Testis (tissue), 2 donors: Measurements from ENCODE around the gene TIAM1.

ENCODE experiments used
- CTCF ChIP-seq, 3 experiments: fragments of 450-650 bp in 2 of 3; fragments of 200-600 bp in 1 of 3; sonication (generic) in 1 of 3; IDR thresholded peaks; one replicate each; pipeline ENCODE4 v1.5.1; 2016 to 2019; ENCODE audit warnings: antibody characterized with exemption in 3 of 3, mild to moderate bottlenecking in 2 of 3, moderate library complexity in 1 of 3
- POLR2A ChIP-seq: fragments of 450-650 bp; IDR thresholded peaks from one replicate; pipeline ENCODE4 v1.6.1; 2017; ENCODE audit warnings: antibody characterized with exemption, mild to moderate bottlenecking, moderate library complexity

GRCh38 chr21:31182231-31183140 is 161.6 kb downstream of the TIAM1 start:
- no peak for TF ChIP-seq CTCF (IDR thresholded peaks at IDR 0.05)
- no peak for TF ChIP-seq POLR2A
